Pancreas (tissue), 10 donors: Measurements from ENCODE around the gene TAF1B. TPM values are rescaled to one million over a fixed set of nuclear protein-coding genes. Genes with fewer than 3 reads are reported as not detected.

Source experiments
- ATAC-seq, 4 donors: fragments of 200-7000 bp; cut with Tn5 transposase; one replicate each; pipeline versions ENCODE4 v1.8.0 to v1.9.1; 2020; ENCODE audit warnings: mild to moderate bottlenecking in 4 of 4, moderate library complexity in 4 of 4
- DNase-seq, 6 donors: peaks; one replicate each; pipeline ENCODE4 v3.0.0-alpha.2; 2020
- FAIRE-seq: peaks from 2 replicates; lab custom pipeline; 2012; peaks lifted over from hg19 to GRCh38; lab: Jason Lieb, UNC
- H3K27ac ChIP-seq, 4 donors: fragments of 200-600 bp; sonication (generic); 1 replicate in 3 of 4; 2 replicates in 1 of 4; pipeline versions ENCODE4 v1.5.0 to v1.8.0; 2020
- H3K27me3 ChIP-seq, 4 donors: fragments of 200-600 bp; one replicate each; pipeline ENCODE4 v1.8.0; 2021
- H3K36me3 ChIP-seq, 3 donors: fragments of 200-600 bp; sonication (generic) in 1 of 3; one replicate each; pipeline versions ENCODE4 v1.5.0 to v1.8.0; 2020 to 2021
- H3K4me1 ChIP-seq, 3 donors: fragments of 200-600 bp; one replicate each; pipeline ENCODE4 v1.8.0; 2021
- H3K4me3 ChIP-seq, 4 donors: fragments of 200-600 bp; sonication (generic) in 2 of 4; one replicate each; pipeline versions ENCODE4 v1.5.0 to v1.8.0; 2020 to 2021
- H3K9me3 ChIP-seq, 4 donors: fragments of 200-600 bp; one replicate each; pipeline ENCODE4 v1.8.0; 2021
- CTCF ChIP-seq, 4 donors: fragments of 200-600 bp; sonication (generic) in 3 of 4; IDR thresholded peaks; one replicate each; pipeline versions ENCODE4 v1.5.0 to v1.8.0; 2021; ENCODE audit warnings: antibody characterized with exemption in 4 of 4
- WGBS, 2 donors: extraction: QIAGEN DNeasy Blood & Tissue Kit; methylation state at CpG; one replicate each; pipeline ENCODE4 v1.1.7; 2013; 5-methylcytosine and 5-hydroxymethylcytosine counted together
- intact Hi-C, 3 donors: fragments of 100-400 bp; cut with DNase I; formaldehyde crosslinking; loops; one replicate each; pipeline versions ENCODE4 v1.11.1 to v1.14.2; 2022
- polyA plus RNA-seq, 2 donors: library from polyadenylated mRNA; stranded (reverse); fragments of 200-250 nt; gene quantifications; one replicate each; pipeline ENCODE4 v1.2.3, GENCODE V29; 2013
- total RNA-seq, 6 donors: library from RNA; stranded (reverse); fragmentation: NEBNext Ultra II Directional in 4 of 6; extraction: Animal tissue kit (Norgen Biotek cat#: 25700) in 4 of 6; gene quantifications; one replicate each; pipeline versions ENCODE4 v1.2.1 to v1.2.4, GENCODE V29; 2021 to 2023
- donor health status: healthy with polysubstance abuse.
- donor health status: DM: no; HTN: no; CAD: no; lungs with moderate emphysema.
- donor health status: DM: no; HTN: no; CAD: no.
- donor health status: control.
- donor health status: control.
- donor health status: Bipolar disorder and iron deficiency.
- donor health status: DM: yes; HTN: yes; CAD: no.
- donor health status: DM: no; HTN: no; CAD: no.
- donor health status: DM: no; HTN: no; CAD: no.
- donor health status: DM: yes; HTN: yes; CAD: no.

The TAF1B gene
- total and polyA plus RNA-seq, 8 donors = 2.3 to 11.4 (median 5.8) TPM

DNA sequence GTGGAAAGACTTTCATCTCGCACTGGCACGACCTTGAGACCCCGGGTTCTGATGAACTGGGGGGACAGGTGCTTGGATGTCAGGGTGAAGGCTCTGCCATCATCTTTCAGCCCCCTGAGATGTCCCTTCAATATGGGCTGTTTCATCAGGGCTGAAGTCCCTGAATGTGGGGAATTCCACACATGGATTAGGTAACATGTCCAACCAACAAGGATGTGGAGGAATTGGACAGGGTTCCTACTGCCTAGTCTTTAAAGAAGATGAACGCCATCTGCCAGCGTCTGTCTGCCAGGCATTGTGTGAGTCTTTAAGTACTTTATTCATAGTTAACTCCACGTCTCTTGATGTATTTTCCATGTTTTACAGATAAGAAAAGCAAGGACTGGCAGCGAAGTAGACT is 102.3 kb downstream of the TAF1B start:
- H3K36me3 ChIP-seq = no peaks in the 10 kb centered on the region
- no peaks in the 10 kb centered on the region for H3K9me3 ChIP-seq
- H3K4me3 ChIP-seq = no peak overlapping the region
- no peak for DNase-seq
- peaks cover 0 to 1% (median 0%) of the 10 kb centered on the region in 3 donors for H3K4me1 ChIP-seq
- intact Hi-C loops = loop anchor here in 1 of 3 donors (10.0 kb wide), 1 partner anchor 141 kb away; no protein-coding TSS in a partner anchor
- TF ChIP-seq CTCF (IDR thresholded peaks at IDR 0.05) = no peak
- no peak for ATAC-seq
- no peak for FAIRE-seq
- H3K27ac ChIP-seq = no peak overlapping the region
- 38 to 44% methylated on average over 7 of the region's 7 CpGs for WGBS, 2 donors
- H3K27me3 ChIP-seq = no peaks in the 10 kb centered on the region

- Histone ChIP-seq H3K27ac (no peak overlapping the region), H3K4me3 (no peak overlapping the region), H3K4me1 (no peaks in the 10 kb centered on the region), H3K9me3 (no peaks in the 10 kb centered on the region), H3K36me3 (no peaks in the 10 kb centered on the region), H3K27me3 (no peaks in the 10 kb centered on the region)
- TF ChIP-seq CTCF (IDR thresholded peaks at IDR 0.05) = no peak
- DNase-seq = no peak
- no peak for FAIRE-seq
- intact Hi-C loops = loop anchor here in 1 of 3 donors (10.0 kb wide), 1 partner anchor 141 kb away; no protein-coding TSS in a partner anchor
- 83% methylated on average over 7 of the region's 7 CpGs for WGBS, 2 donors
- ATAC-seq = no peak
These were observed 102.8 kb downstream of the TAF1B start for GRCh38 chr2:9946076-9946475.

GRCh38 chr2:9946818-9947217 is 103.5 kb downstream of the TAF1B start:
- Histone ChIP-seq H3K36me3 (no peaks in the 10 kb centered on the region), H3K4me1 (no peaks in the 10 kb centered on the region), H3K27ac (no peak overlapping the region), H3K27me3 (no peaks in the 10 kb centered on the region), H3K4me3 (no peak overlapping the region), H3K9me3 (no peaks in the 10 kb centered on the region)
- ATAC-seq (no peak), DNase-seq (no peak), FAIRE-seq (no peak)
- intact Hi-C loops = loop anchor here in 1 of 3 donors (10.0 kb wide), 1 partner anchor 142 kb away; no protein-coding TSS in a partner anchor
- WGBS, 2 donors = 83 to 86% methylated on average over 5 of the region's 5 CpGs
- TF ChIP-seq CTCF (IDR thresholded peaks at IDR 0.05) = no peak

DNA sequence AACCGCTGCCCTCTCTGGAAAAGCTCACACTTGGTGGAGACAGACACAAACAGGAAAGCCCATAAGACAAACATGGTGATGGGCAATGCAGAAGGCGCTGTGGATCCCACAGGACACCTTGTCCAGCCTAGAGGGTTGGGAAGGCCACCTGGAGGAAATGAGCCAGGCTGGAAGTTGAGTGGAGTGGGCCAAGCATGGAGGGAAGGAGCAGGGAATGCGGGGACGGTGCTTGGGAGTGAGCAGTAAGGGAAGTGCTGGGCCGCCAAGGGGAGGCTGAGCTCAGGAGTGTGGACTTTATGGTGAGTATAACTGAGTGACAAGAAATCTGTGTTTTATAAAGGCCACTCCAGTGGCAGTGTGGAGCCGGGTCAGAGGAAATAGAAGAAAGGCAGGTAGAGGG is 105.4 kb downstream of the TAF1B start:
- no peaks in the 10 kb centered on the region for H3K36me3 ChIP-seq
- H3K27ac ChIP-seq = no peak overlapping the region
- no peak for TF ChIP-seq CTCF (IDR thresholded peaks at IDR 0.05)
- H3K4me3 ChIP-seq = no peak overlapping the region
- peaks cover 4 to 5% (median 4%) of the 10 kb centered on the region in 3 donors for H3K4me1 ChIP-seq
- 79 to 98% methylated on average over 5 to 6 of the region's 6 CpGs for WGBS, 2 donors
- intact Hi-C loops = loop anchor here in 1 of 3 donors (10.0 kb wide), 1 partner anchor 144 kb away; no protein-coding TSS in a partner anchor
- ATAC-seq (no peak), DNase-seq (no peak), FAIRE-seq (no peak)
- H3K27me3 ChIP-seq = no peaks in the 10 kb centered on the region
- no peaks in the 10 kb centered on the region for H3K9me3 ChIP-seq

DNA sequence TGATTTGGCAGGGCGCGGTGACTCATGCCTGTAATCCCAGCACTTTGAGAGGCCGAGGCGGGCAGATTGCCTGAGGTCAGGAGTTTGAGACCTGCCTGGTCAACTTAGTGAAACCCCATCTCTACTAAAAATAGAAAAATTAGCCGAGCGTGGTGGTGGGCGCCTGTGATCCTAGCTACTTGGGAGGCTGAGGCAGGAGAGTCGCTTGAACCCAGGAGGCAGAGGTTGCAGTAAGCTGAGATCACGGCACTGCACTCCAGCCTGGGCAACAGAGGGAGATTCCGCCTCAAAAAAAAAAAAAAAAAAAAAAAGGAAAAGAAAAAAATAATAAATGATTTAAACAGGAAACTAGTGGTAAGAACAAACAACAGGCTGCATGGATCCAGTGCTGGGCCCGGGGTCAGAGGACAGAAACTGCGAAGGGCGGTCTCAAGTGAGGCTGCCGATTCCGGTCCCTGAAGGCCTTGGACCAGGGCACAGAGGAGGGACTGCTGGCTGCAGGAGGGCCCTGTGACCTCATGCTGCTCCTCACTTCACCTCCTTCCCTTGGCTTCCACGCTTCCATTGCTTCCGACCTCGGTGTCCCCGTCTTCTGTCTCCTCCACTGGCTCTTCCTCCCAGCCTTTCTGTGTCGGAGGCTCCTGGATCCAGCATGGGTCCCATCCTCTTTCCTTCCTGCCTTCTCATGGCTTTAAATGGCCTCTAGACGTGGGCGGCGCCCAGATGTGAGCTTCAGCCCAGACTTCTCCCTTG is 106.1 kb downstream of the TAF1B start:
- Histone ChIP-seq H3K27ac (no peak overlapping the region), H3K4me3 (no peak overlapping the region), H3K27me3 (no peaks in the 10 kb centered on the region), H3K9me3 (no peaks in the 10 kb centered on the region), H3K4me1 (peaks cover 8 to 12% (median 11%) of the 10 kb centered on the region in 3 donors), H3K36me3 (no peaks in the 10 kb centered on the region)
- FAIRE-seq (no peak), ATAC-seq (no peak), DNase-seq (no peak)
- intact Hi-C loops = loop anchor here in 1 of 3 donors (10.0 kb wide), 1 partner anchor 145 kb away; no protein-coding TSS in a partner anchor
- no peak for TF ChIP-seq CTCF (IDR thresholded peaks at IDR 0.05)
- 94 to 96% methylated on average over 23 of the region's 23 CpGs for WGBS, 2 donors
